SHP77 (cell line): ENCODE measurements around the gene NCBP2L.

ENCODE experiments used
- DNase-seq, 2 experiments: peaks; one replicate each; lab custom pipeline; 2025; lab: John Stamatoyannopoulos, UW

The NCBP2L gene

GRCh38 chrX:107752714-107753113 is 24.8 kb upstream of the NCBP2L start:
- DNase-seq, result no peak

- DNase-seq, result no peak
These were observed 24.3 kb upstream of the NCBP2L start for GRCh38 chrX:107753187-107753586.

GRCh38 chrX:107755721-107756120 is 21.8 kb upstream of the NCBP2L start:
- DNase-seq, result no peak

GRCh38 chrX:107758231-107758766 is 19.2 kb upstream of the NCBP2L start:
- no peak for DNase-seq

GRCh38 chrX:107760304-107761077 is 17.0 kb upstream of the NCBP2L start:
- DNase-seq, result no peak

GRCh38 chrX:107763647-107764046 is 13.9 kb upstream of the NCBP2L start:
- no peak for DNase-seq

GRCh38 chrX:107764845-107765608 is 12.5 kb upstream of the NCBP2L start:
- DNase-seq, result no peak

- no peak for DNase-seq
These were observed 10.9 kb upstream of the NCBP2L start for GRCh38 chrX:107766470-107767150.

- no peak for DNase-seq
These were observed 9.5 kb upstream of the NCBP2L start for GRCh38 chrX:107768051-107768450.

- DNase-seq, result no peak
These were observed 7.8 kb upstream of the NCBP2L start for GRCh38 chrX:107769581-107770317.

GRCh38 chrX:107773206-107773605 is 4.3 kb upstream of the NCBP2L start:
- no peak for DNase-seq

- DNase-seq, result no peak
These were observed 3.6 kb upstream of the NCBP2L start for GRCh38 chrX:107773906-107774435.

- DNase-seq, result no peak
These were observed 2.4 kb upstream of the NCBP2L start for GRCh38 chrX:107775000-107775733.

GRCh38 chrX:107775734-107776511 is 1.6 kb upstream of the NCBP2L start, which contains the start of gene TSC22D3:
TSS of gene TSC22D3 (minus strand) at chrX:107775787. CDS start at chrX:107775419, 368 bp downstream.
- peak; percentile 5 to 61 for DNase-seq

GRCh38 chrX:107776649-107777535 is 641 bp upstream of the NCBP2L start:
- DNase-seq, result peak; percentile 45 to 59

GRCh38 chrX:107780525-107780924 is 3.0 kb downstream of the NCBP2L start:
- no peak for DNase-seq

GRCh38 chrX:107787827-107788226 is 10.3 kb downstream of the NCBP2L start:
- no peak for DNase-seq

GRCh38 chrX:107804427-107804826 is 26.9 kb downstream of the NCBP2L start:
- no peak for DNase-seq

- DNase-seq, result no peak
These were observed 27.6 kb downstream of the NCBP2L start for GRCh38 chrX:107805179-107805578.
